OCI-LY1 (cell line): ENCODE data around the gene RHEBL1.

Source experiments
- H2AFZ ChIP-seq: fragments of 200-600 bp; sonication (generic), shearing (Covaris generic); 2 replicates; pipeline ENCODE4 v1.6.0; 2014; ENCODE audit warnings: antibody characterized with exemption, mild to moderate bottlenecking, low read length
- H3F3A ChIP-seq: fragments of 200-600 bp; sonication (generic), shearing (Covaris generic); 2 replicates; pipeline ENCODE4 v1.6.0; 2014; ENCODE audit warnings: mild to moderate bottlenecking, antibody characterized with exemption, low read length, moderate library complexity; ENCODE audit not compliant: insufficient read depth
- H3K27ac ChIP-seq: fragments of 200-600 bp; sonication (generic); 2 replicates; pipeline ENCODE4 v1.5.1; 2014; ENCODE audit warnings: low read length, mixed run types, mild to moderate bottlenecking, low read depth; ENCODE audit not compliant: poor library complexity, severe bottlenecking
- H3K27me3 ChIP-seq: fragments of 200-600 bp; sonication (generic); 2 replicates; pipeline ENCODE4 v1.6.0; 2014; ENCODE audit warnings: antibody characterized with exemption, mild to moderate bottlenecking, low read length, moderate library complexity; ENCODE audit not compliant: insufficient read depth
- H3K36me3 ChIP-seq: fragments of 200-600 bp; sonication (generic); 2 replicates; pipeline ENCODE4 v1.6.1; 2014; ENCODE audit warnings: mild to moderate bottlenecking, antibody characterized with exemption, low read length, moderate library complexity, mixed read lengths; ENCODE audit not compliant: insufficient read depth
- H3K4me1 ChIP-seq: fragments of 200-600 bp; sonication (generic); 2 replicates; pipeline ENCODE4 v1.5.1; 2014; ENCODE audit warnings: mild to moderate bottlenecking, low read length, moderate library complexity; ENCODE audit not compliant: insufficient read depth, severe bottlenecking
- H3K4me2 ChIP-seq: fragments of 200-600 bp; sonication (generic), shearing (Covaris generic); 2 replicates; pipeline ENCODE4 v1.6.1; 2014; ENCODE audit warnings: low read length
- H3K4me3 ChIP-seq: fragments of 200-600 bp; sonication (generic); 2 replicates; pipeline ENCODE4 v1.5.1; 2014; ENCODE audit warnings: low read length, low read depth, mild to moderate bottlenecking, mixed read lengths; ENCODE audit not compliant: poor library complexity, severe bottlenecking
- H3K79me2 ChIP-seq: fragments of 200-600 bp; shearing (Covaris generic); 2 replicates; pipeline ENCODE4 v1.6.1; 2016; ENCODE audit warnings: mixed run types, low read length, mixed read lengths; ENCODE audit not compliant: insufficient read depth
- H3K9ac ChIP-seq: fragments of 200-600 bp; sonication (generic), shearing (Covaris generic); 2 replicates; pipeline ENCODE4 v1.6.1; 2014; ENCODE audit warnings: mild to moderate bottlenecking, low read length, mixed read lengths
- H3K9me2 ChIP-seq: fragments of 200-600 bp; sonication (generic), shearing (Covaris generic); 2 replicates; pipeline ENCODE4 v1.6.1; 2014; ENCODE audit warnings: low read depth, mild to moderate bottlenecking, low read length, mixed read lengths
- H3K9me3 ChIP-seq: fragments of 200-600 bp; shearing (Covaris generic); 2 replicates; pipeline ENCODE4 v1.6.1; 2014; ENCODE audit warnings: low read length, mixed read lengths
- H4K20me1 ChIP-seq: fragments of 200-600 bp; sonication (generic), shearing (Covaris generic); 2 replicates; pipeline ENCODE4 v1.6.0; 2016; ENCODE audit warnings: mild to moderate bottlenecking, low read length; ENCODE audit not compliant: insufficient read depth
- EZH2 ChIP-seq: fragments of 200-600 bp; sonication (generic), shearing (Covaris generic); IDR thresholded peaks from 2 replicates; pipeline ENCODE4 v1.8.0; 2017; ENCODE audit warnings: borderline replicate concordance, mixed run types, mild to moderate bottlenecking, antibody characterized with exemption, low read length, moderate library complexity, mixed read lengths
- TF ChIP-seq, protein P1 (sequence below): fragments of 200-600 bp; sonication (generic), shearing (Covaris generic); IDR thresholded peaks from 2 replicates; pipeline ENCODE4 v1.5.1; 2017; ENCODE audit warnings: mild to moderate bottlenecking, antibody characterized with exemption, low read length, moderate library complexity, mixed read lengths

The RHEBL1 gene

GRCh38 chr12:49048953-49049352 lies 20.8 kb downstream of the RHEBL1 start:
- Histone ChIP-seq H3K79me2 (no peaks in the 10 kb centered on the region), H3K4me2 (no peak overlapping the region), H4K20me1 (no peaks in the 10 kb centered on the region), H2AFZ (no peak overlapping the region), H3K36me3 (peaks cover 99% of the 10 kb centered on the region), H3K9ac (no peak overlapping the region), H3K9me3 (no peaks in the 10 kb centered on the region), H3K9me2 (no peaks in the 10 kb centered on the region), H3K27ac (no peak overlapping the region), H3K4me3 (no peak overlapping the region), H3F3A (no peaks in the 10 kb centered on the region), H3K27me3 (no peaks in the 10 kb centered on the region), H3K4me1 (no peaks in the 10 kb centered on the region)
- TF ChIP-seq EZH2, result no peak
- TF ChIP-seq, protein P1, sequence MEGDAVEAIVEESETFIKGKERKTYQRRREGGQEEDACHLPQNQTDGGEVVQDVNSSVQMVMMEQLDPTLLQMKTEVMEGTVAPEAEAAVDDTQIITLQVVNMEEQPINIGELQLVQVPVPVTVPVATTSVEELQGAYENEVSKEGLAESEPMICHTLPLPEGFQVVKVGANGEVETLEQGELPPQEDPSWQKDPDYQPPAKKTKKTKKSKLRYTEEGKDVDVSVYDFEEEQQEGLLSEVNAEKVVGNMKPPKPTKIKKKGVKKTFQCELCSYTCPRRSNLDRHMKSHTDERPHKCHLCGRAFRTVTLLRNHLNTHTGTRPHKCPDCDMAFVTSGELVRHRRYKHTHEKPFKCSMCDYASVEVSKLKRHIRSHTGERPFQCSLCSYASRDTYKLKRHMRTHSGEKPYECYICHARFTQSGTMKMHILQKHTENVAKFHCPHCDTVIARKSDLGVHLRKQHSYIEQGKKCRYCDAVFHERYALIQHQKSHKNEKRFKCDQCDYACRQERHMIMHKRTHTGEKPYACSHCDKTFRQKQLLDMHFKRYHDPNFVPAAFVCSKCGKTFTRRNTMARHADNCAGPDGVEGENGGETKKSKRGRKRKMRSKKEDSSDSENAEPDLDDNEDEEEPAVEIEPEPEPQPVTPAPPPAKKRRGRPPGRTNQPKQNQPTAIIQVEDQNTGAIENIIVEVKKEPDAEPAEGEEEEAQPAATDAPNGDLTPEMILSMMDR, result no peak

DNA sequence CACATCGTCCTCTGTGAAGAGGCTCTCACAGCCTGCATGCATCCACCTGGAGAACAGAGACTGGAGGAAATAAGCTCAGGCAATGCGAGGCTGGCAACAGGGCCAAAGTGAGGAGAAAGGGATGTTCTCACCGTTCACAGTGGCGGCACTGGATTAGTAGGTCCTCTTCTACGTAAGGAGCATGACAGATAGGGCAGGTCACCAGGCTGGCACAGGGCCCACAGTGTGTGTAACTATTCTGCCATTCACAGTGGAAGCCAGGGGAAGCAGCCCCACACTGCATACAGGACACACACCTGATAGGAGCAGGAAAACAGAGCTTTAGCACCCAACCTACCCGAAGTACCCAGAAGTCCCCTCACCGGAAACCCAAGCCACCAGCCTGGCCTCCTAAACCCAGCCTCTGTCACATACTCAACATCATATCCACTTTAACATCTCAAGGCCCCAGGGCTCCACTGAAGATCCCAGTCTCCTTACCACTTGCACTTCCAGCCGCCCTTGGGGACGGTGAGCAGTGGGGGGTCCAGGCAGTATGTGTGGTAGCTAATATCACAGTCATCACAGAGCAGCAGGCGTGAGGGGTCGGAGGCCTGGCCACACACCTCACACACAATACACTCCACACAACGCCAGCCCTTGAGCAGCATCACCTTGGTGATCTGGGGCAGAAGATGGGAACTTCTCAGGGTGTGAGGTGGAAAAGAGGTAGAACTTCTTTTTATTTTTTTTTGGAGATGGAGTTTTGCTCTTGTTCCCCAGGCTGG lies 23.5 kb downstream of the RHEBL1 start:
- Histone ChIP-seq H3K9ac (no peak overlapping the region), H3K4me2 (no peak overlapping the region), H4K20me1 (no peaks in the 10 kb centered on the region), H3K9me3 (no peaks in the 10 kb centered on the region), H3K27ac (no peak overlapping the region), H3F3A (no peaks in the 10 kb centered on the region), H3K4me3 (no peak overlapping the region), H2AFZ (no peak overlapping the region), H3K79me2 (no peaks in the 10 kb centered on the region), H3K4me1 (no peaks in the 10 kb centered on the region), H3K27me3 (no peaks in the 10 kb centered on the region), H3K36me3 (peaks cover 99% of the 10 kb centered on the region), H3K9me2 (no peaks in the 10 kb centered on the region)
- no peak for TF ChIP-seq EZH2
- TF ChIP-seq, protein P1, result no peak

GRCh38 chr12:49044660-49045059 lies 25.1 kb downstream of the RHEBL1 start:
- Histone ChIP-seq H3K36me3 (peaks cover 98% of the 10 kb centered on the region), H3K9ac (no peak overlapping the region), H3K9me3 (no peaks in the 10 kb centered on the region), H4K20me1 (no peaks in the 10 kb centered on the region), H2AFZ (no peak overlapping the region), H3K9me2 (no peaks in the 10 kb centered on the region), H3K27ac (no peak overlapping the region), H3K27me3 (no peaks in the 10 kb centered on the region), H3K79me2 (no peaks in the 10 kb centered on the region), H3F3A (no peaks in the 10 kb centered on the region), H3K4me1 (no peaks in the 10 kb centered on the region), H3K4me2 (no peak overlapping the region), H3K4me3 (no peak overlapping the region)
- TF ChIP-seq, protein P1, result no peak
- no peak for TF ChIP-seq EZH2
